ENCODE results near the gene PIGK. TPM values are rescaled to one million over a fixed set of nuclear protein-coding genes. Genes with fewer than 3 reads are reported as not detected.

PIGK gene
- total and polyA plus RNA-seq, 5 donors from 2014 or later = 18.4 to 68.9 (median 55.9) TPM

DNA sequence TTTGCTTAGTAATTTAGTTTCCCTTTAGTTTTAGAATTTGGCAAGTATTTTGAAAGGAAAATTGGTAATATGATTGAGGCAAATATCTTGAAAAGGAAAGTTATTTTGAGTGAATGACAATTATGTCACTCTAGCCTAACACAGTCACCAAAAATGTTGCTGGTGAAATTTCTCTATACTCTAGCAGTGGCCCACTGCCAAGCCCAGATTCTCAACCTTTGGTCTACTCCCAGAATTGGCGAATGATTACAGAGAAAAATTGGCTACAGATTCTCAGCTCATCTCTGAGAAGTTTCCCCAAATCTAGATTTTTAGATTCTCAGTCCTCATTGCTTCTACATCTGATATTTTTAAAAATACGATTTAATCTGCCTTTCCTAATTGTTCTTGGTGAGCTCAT lies 84.9 kb downstream of the PIGK start:
- H3K4me3 ChIP-seq (ENCODE audit: low read depth, low read length) = no peak overlapping the region
- H3K27me3 ChIP-seq (ENCODE audit: control insufficient read depth, insufficient read depth, low read length) = no peaks in the 10 kb centered on the region
- H3K9me3 Mint-ChIP-seq = no peaks in the 10 kb centered on the region
- no peak overlapping the region for H3K27ac ChIP-seq (ENCODE audit: insufficient read depth, low read length, poor library complexity, severe bottlenecking)
- ATAC-seq (ENCODE audit: low read depth in 2 of 2) (no peak), DNase-seq (no peak)
- peaks cover 0 to 10% (median 0%) of the 10 kb centered on the region in 4 donors for H3K4me1 Mint-ChIP-seq
- no peak overlapping the region for H3K27ac Mint-ChIP-seq
- H3K36me3 ChIP-seq (ENCODE audit: control insufficient read depth, insufficient read depth, low read length) = no peaks in the 10 kb centered on the region
- H3K4me1 ChIP-seq (ENCODE audit: control insufficient read depth, insufficient read depth, low read length, poor library complexity, severe bottlenecking) = no peaks in the 10 kb centered on the region
- H3K36me3 Mint-ChIP-seq = peaks cover 13% of the 10 kb centered on the region
- H3K27me3 Mint-ChIP-seq = no peaks in the 10 kb centered on the region
- H3K9me3 ChIP-seq (ENCODE audit: control insufficient read depth in 2 of 2, low read length in 2 of 2) = no peaks in the 10 kb centered on the region
- H3K4me3 Mint-ChIP-seq = no peak overlapping the region

DNA sequence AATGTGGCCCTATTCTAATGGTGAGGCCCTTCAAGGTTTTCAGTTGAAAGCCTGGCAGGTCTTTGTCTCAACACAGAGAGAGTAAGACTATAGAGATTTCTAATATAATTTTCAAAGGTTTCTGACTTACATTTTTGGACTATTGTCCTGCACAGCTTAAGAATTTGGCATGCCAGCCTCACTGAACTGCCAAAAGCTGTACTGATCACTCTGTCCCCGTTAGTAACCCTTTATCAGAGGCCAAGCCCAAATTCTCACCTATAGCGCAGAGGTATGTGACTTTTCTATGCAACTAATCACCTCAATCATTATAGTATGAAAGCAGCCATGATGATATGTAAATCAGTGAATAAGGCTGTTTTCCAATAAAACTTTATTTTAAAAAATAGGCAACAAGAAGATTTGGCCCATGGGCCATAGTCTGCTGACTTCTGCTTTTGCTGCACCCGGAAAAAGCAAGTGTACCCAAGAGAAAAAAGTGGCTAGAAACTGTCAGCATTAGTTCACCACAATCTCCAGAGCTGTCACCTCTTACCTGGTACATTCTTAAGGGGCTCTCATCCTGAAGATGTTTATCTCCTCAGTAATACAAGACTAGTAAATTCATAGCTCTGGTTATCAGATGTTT lies 85.4 kb downstream of the PIGK start:
- H3K36me3 Mint-ChIP-seq = peaks cover 11% of the 10 kb centered on the region
- no peak for DNase-seq

DNA sequence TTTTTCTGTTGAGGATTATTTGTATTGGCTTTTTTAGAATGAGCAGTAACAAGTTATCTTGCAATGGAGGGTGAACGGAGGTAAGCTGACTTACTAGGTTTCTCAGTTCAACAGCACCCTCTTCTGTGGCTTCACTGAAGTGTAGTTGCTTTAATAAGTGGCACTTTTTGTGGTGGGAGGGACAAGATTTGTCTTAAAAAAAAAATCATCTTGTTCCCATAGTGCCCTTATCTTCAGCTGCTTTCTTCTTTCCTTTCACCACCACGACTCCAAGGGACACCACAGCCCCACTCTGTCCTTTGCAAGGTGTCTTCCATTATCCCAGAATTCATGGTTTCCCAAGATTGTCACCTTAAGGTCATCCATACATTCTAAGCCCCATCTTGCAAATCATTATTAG lies 92.9 kb downstream of the PIGK start:
- Mint-ChIP-seq H3K27ac (no peak overlapping the region), H3K36me3 (peaks cover 27% of the 10 kb centered on the region), H3K9me3 (no peaks in the 10 kb centered on the region), H3K27me3 (no peaks in the 10 kb centered on the region), H3K4me3 (no peak overlapping the region), H3K4me1 (no peaks in the 10 kb centered on the region)
- no peak overlapping the region for H3K27ac ChIP-seq (ENCODE audit: insufficient read depth, low read length, poor library complexity, severe bottlenecking)
- no peak overlapping the region for H3K4me3 ChIP-seq (ENCODE audit: low read depth, low read length)
- no peaks in the 10 kb centered on the region for H3K27me3 ChIP-seq (ENCODE audit: control insufficient read depth, insufficient read depth, low read length)
- peaks cover 2% of the 10 kb centered on the region for H3K36me3 ChIP-seq (ENCODE audit: control insufficient read depth, insufficient read depth, low read length)
- no peaks in the 10 kb centered on the region for H3K9me3 ChIP-seq (ENCODE audit: control insufficient read depth in 2 of 2, low read length in 2 of 2)
- DNase-seq = peak in 2 of 3 donors; percentile 22 to 71
- no peaks in the 10 kb centered on the region for H3K4me1 ChIP-seq (ENCODE audit: control insufficient read depth, insufficient read depth, low read length, poor library complexity, severe bottlenecking)
- no peak for ATAC-seq (ENCODE audit: low read depth in 2 of 2)

More for the DNA sequence above, 85.4 kb downstream of the PIGK start:
- Mint-ChIP-seq H3K4me1 (peaks cover 0 to 7% (median 0%) of the 10 kb centered on the region in 4 donors), H3K27ac (no peak overlapping the region), H3K4me3 (no peak overlapping the region), H3K9me3 (no peaks in the 10 kb centered on the region), H3K27me3 (no peaks in the 10 kb centered on the region)
- Histone ChIP-seq H3K27me3 (ENCODE audit: control insufficient read depth, insufficient read depth, low read length) (no peaks in the 10 kb centered on the region), H3K4me1 (ENCODE audit: control insufficient read depth, insufficient read depth, low read length, poor library complexity, severe bottlenecking) (no peaks in the 10 kb centered on the region), H3K36me3 (ENCODE audit: control insufficient read depth, insufficient read depth, low read length) (no peaks in the 10 kb centered on the region), H3K27ac (ENCODE audit: insufficient read depth, low read length, poor library complexity, severe bottlenecking) (no peak overlapping the region), H3K4me3 (ENCODE audit: low read depth, low read length) (no peak overlapping the region), H3K9me3 (ENCODE audit: control insufficient read depth in 2 of 2, low read length in 2 of 2) (no peaks in the 10 kb centered on the region)
- no peak for ATAC-seq (ENCODE audit: low read depth in 2 of 2)

DNA sequence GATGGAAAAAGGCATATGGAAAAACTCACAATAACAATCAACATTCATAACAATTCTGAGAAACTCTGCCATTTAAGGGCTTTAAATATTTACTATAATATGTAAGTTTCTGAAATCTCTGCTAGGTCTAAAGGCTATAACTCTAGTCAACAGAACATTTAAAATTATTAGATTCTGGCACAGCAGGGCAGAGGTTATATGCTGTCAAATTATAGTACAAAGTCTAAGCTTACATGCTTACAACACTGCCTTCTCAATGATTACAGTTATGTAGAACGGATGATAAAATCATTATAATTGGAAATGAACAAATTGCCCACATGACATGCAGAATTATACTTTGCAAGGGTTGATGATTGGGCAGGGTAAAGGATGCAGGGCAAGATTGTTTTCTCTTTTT lies 97.7 kb downstream of the PIGK start:
- H3K36me3 Mint-ChIP-seq = peaks cover 45% of the 10 kb centered on the region
- no peaks in the 10 kb centered on the region for H3K9me3 ChIP-seq (ENCODE audit: control insufficient read depth in 2 of 2, low read length in 2 of 2)

DNA sequence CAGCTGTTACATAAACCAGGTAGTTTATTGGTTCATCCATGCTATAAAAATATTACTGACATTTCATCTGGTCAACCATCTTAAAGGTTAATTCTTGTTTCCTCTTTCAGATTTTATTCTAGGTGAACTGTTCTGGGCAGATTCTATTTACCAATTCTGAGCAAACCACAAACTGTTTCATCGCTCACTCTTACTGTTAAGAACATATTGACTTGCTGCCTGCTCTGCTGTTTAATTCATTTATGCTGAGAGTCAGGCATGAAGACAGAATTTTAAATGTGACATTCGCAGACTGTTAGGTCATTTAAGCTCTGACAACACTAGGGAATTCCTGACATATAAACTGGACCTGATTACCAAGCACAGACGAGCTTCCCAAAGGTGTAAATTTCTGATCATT lies 98.3 kb downstream of the PIGK start:
- no peak overlapping the region for H3K27ac Mint-ChIP-seq
- Histone ChIP-seq H3K36me3 (ENCODE audit: control insufficient read depth, insufficient read depth, low read length) (peaks cover 2% of the 10 kb centered on the region), H3K9me3 (ENCODE audit: control insufficient read depth in 2 of 2, low read length in 2 of 2) (no peaks in the 10 kb centered on the region), H3K27ac (ENCODE audit: insufficient read depth, low read length, poor library complexity, severe bottlenecking) (no peak overlapping the region), H3K4me3 (ENCODE audit: low read depth, low read length) (no peak overlapping the region), H3K27me3 (ENCODE audit: control insufficient read depth, insufficient read depth, low read length) (no peaks in the 10 kb centered on the region), H3K4me1 (ENCODE audit: control insufficient read depth, insufficient read depth, low read length, poor library complexity, severe bottlenecking) (no peaks in the 10 kb centered on the region)
- peaks cover 0 to 4% (median 0%) of the 10 kb centered on the region in 4 donors for H3K4me1 Mint-ChIP-seq
- H3K36me3 Mint-ChIP-seq = peaks cover 40% of the 10 kb centered on the region
- no peaks in the 10 kb centered on the region for H3K27me3 Mint-ChIP-seq
- no peak for DNase-seq
- no peak for ATAC-seq (ENCODE audit: low read depth in 2 of 2)
- H3K9me3 Mint-ChIP-seq = no peaks in the 10 kb centered on the region
- H3K4me3 Mint-ChIP-seq = no peak overlapping the region

More for the DNA sequence above, 97.7 kb downstream of the PIGK start:
- ATAC-seq (ENCODE audit: low read depth in 2 of 2) (no peak), DNase-seq (no peak)
- no peak overlapping the region for H3K4me3 Mint-ChIP-seq
- Histone ChIP-seq H3K4me3 (ENCODE audit: low read depth, low read length) (no peak overlapping the region), H3K27me3 (ENCODE audit: control insufficient read depth, insufficient read depth, low read length) (no peaks in the 10 kb centered on the region), H3K27ac (ENCODE audit: insufficient read depth, low read length, poor library complexity, severe bottlenecking) (no peak overlapping the region), H3K4me1 (ENCODE audit: control insufficient read depth, insufficient read depth, low read length, poor library complexity, severe bottlenecking) (no peaks in the 10 kb centered on the region), H3K36me3 (ENCODE audit: control insufficient read depth, insufficient read depth, low read length) (peaks cover 2% of the 10 kb centered on the region)
- H3K27me3 Mint-ChIP-seq = no peaks in the 10 kb centered on the region
- H3K27ac Mint-ChIP-seq = no peak overlapping the region
- peaks cover 0 to 4% (median 0%) of the 10 kb centered on the region in 4 donors for H3K4me1 Mint-ChIP-seq
- no peaks in the 10 kb centered on the region for H3K9me3 Mint-ChIP-seq

DNA sequence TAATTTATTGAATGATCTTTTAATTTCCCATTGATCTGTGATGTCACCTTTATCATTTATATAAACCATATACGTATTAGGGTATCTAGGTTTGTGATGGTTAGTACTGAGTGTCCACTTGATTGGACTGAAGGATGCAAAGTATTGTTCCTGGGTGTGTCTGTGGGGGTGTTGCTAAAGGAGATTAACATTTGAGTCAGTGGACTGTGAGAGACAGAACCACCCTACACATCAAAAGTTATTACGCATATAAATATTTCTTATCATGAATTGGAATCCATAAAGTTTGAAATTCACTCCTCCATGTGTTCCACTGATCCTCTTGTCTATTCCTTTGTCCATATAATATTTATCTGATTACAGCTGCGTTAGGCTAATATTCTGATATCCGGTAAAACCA lies 100.5 kb downstream of the PIGK start:
- Mint-ChIP-seq H3K36me3 (peaks cover 45% of the 10 kb centered on the region), H3K4me3 (no peak overlapping the region)
- peaks cover 4% of the 10 kb centered on the region for H3K36me3 ChIP-seq (ENCODE audit: control insufficient read depth, insufficient read depth, low read length)

DNA sequence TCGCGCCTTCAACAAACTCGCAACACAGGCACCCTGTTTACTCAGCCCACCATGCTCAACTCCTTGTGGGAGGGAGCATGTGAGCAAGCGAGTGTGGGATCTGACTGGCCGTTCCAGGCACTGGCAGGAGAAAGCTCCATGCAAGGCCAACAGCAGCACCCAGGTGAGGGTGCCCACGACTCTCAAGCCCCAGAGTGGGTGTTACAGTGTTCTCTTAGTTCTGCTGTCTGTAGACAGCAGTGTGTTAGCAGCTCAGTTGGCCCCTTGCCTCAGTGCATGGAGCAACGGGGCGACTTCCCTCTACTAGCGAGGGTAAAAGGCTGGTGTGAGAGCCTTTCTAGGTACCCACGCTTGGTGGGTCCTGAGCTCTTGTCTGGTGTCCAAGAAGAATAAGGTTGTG lies 114.6 kb downstream of the PIGK start:
- no peaks in the 10 kb centered on the region for H3K4me1 ChIP-seq (ENCODE audit: control insufficient read depth, insufficient read depth, low read length, poor library complexity, severe bottlenecking)
- Mint-ChIP-seq H3K27ac (no peak overlapping the region), H3K4me3 (no peak overlapping the region), H3K9me3 (peaks cover 0 to 2% (median 0%) of the 10 kb centered on the region in 7 donors), H3K36me3 (peaks cover 23% of the 10 kb centered on the region), H3K27me3 (no peaks in the 10 kb centered on the region), H3K4me1 (peaks cover 0 to 11% (median 0%) of the 10 kb centered on the region in 4 donors)
- no peak overlapping the region for H3K27ac ChIP-seq (ENCODE audit: insufficient read depth, low read length, poor library complexity, severe bottlenecking)
- no peaks in the 10 kb centered on the region for H3K9me3 ChIP-seq (ENCODE audit: control insufficient read depth in 2 of 2, low read length in 2 of 2)
- DNase-seq (no peak), ATAC-seq (ENCODE audit: low read depth in 2 of 2) (no peak)
- H3K36me3 ChIP-seq (ENCODE audit: control insufficient read depth, insufficient read depth, low read length) = peaks cover 3% of the 10 kb centered on the region
- H3K27me3 ChIP-seq (ENCODE audit: control insufficient read depth, insufficient read depth, low read length) = no peaks in the 10 kb centered on the region
- no peak overlapping the region for H3K4me3 ChIP-seq (ENCODE audit: low read depth, low read length)

More for the DNA sequence above, 100.5 kb downstream of the PIGK start:
- no peak overlapping the region for H3K27ac Mint-ChIP-seq
- no peaks in the 10 kb centered on the region for H3K27me3 ChIP-seq (ENCODE audit: control insufficient read depth, insufficient read depth, low read length)
- no peaks in the 10 kb centered on the region for H3K9me3 ChIP-seq (ENCODE audit: control insufficient read depth in 2 of 2, low read length in 2 of 2)
- no peaks in the 10 kb centered on the region for H3K4me1 ChIP-seq (ENCODE audit: control insufficient read depth, insufficient read depth, low read length, poor library complexity, severe bottlenecking)
- DNase-seq = no peak
- H3K4me1 Mint-ChIP-seq = peaks cover 0 to 4% (median 0%) of the 10 kb centered on the region in 4 donors
- no peak overlapping the region for H3K4me3 ChIP-seq (ENCODE audit: low read depth, low read length)
- H3K9me3 Mint-ChIP-seq = peaks cover 0 to under 1% (median 0%) of the 10 kb centered on the region in 7 donors
- ATAC-seq (ENCODE audit: low read depth in 2 of 2) = no peak
- no peak overlapping the region for H3K27ac ChIP-seq (ENCODE audit: insufficient read depth, low read length, poor library complexity, severe bottlenecking)
- no peaks in the 10 kb centered on the region for H3K27me3 Mint-ChIP-seq

DNA sequence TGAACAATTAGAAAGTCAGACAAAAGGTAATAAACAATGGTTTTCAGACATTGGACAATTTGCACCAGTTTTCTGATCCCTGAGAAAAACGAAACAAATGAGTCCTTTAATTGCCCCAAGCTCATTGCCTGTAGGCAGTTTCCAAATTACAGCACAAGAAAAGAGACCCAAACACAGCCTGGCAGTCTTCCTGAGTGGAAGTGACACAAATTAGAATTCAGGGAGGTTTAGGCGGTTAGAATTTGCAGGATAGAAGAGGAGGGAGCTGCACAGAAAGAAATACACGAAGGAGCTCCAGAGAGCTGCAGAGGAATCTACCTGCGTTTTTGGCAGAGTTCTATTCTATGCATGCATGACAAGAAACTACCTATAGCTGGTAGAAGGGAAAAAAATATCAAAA lies 115.7 kb downstream of the PIGK start:
- H3K4me1 Mint-ChIP-seq = peaks cover 0 to 11% (median 0%) of the 10 kb centered on the region in 4 donors
- ATAC-seq (ENCODE audit: low read depth in 2 of 2) = no peak
- H3K27me3 ChIP-seq (ENCODE audit: control insufficient read depth, insufficient read depth, low read length) = no peaks in the 10 kb centered on the region
- H3K27me3 Mint-ChIP-seq = no peaks in the 10 kb centered on the region
- peaks cover 3% of the 10 kb centered on the region for H3K36me3 ChIP-seq (ENCODE audit: control insufficient read depth, insufficient read depth, low read length)
- H3K36me3 Mint-ChIP-seq = peaks cover 22% of the 10 kb centered on the region
- no peak overlapping the region for H3K27ac Mint-ChIP-seq
- no peak for DNase-seq
- H3K4me3 ChIP-seq (ENCODE audit: low read depth, low read length) = no peak overlapping the region
- H3K4me1 ChIP-seq (ENCODE audit: control insufficient read depth, insufficient read depth, low read length, poor library complexity, severe bottlenecking) = no peaks in the 10 kb centered on the region
- no peak overlapping the region for H3K27ac ChIP-seq (ENCODE audit: insufficient read depth, low read length, poor library complexity, severe bottlenecking)
- no peaks in the 10 kb centered on the region for H3K9me3 Mint-ChIP-seq
- no peak overlapping the region for H3K4me3 Mint-ChIP-seq
- H3K9me3 ChIP-seq (ENCODE audit: control insufficient read depth in 2 of 2, low read length in 2 of 2) = no peaks in the 10 kb centered on the region

Measured in CD4-positive, CD25-positive, alpha-beta regulatory T cell (primary cell).